GM12878 (cell line): ENCODE data around the gene PTP4A1. TPM values are rescaled to one million over a fixed set of nuclear protein-coding genes. Genes with fewer than 3 reads are reported as not detected.
A peak's percentile ranks its signal among the peaks of the same experiment; 100 is the strongest.

Experiments used
- ATAC-seq: fragments of 200-7000 bp; cut with Tn5 transposase; 3 replicates; pipeline ENCODE4 v1.9.1; 2020; ENCODE audit warnings: mild to moderate bottlenecking, moderate library complexity
- BruUV-seq: library from RNA; stranded (reverse); fragments of 400-500 nt; replicated peaks from 2 replicates; lab custom pipeline; 2021; lab: Mats Ljungman, UMichigan
- CTCF ChIA-PET: fragments of 300-600 bp; sonication (Branson Sonifier 250); formaldehyde crosslinking; extraction: SDS; loops from one replicate; lab custom pipeline; 2021; ENCODE audit warnings: inconsistent platforms; lab: Yijun Ruan, JAX
- POLR2A ChIA-PET: fragments of 350-600 bp; formaldehyde crosslinking; extraction: SDS; loops from one replicate; lab custom pipeline; 2021; ENCODE audit warnings: inconsistent platforms; lab: Charles Lee
- RAD21 ChIA-PET: fragments of 300-600 bp; sonication (Branson Sonifier 250); formaldehyde crosslinking; loops from one replicate; lab custom pipeline; 2023; ENCODE audit warnings: antibody characterized with exemption; ENCODE audit not compliant: unreplicated experiment; lab: Charles Lee
- SMC1A ChIA-PET: fragments of 300-600 bp; sonication (Branson Sonifier 250); formaldehyde crosslinking; loops from one replicate; lab custom pipeline; 2023; ENCODE audit not compliant: unreplicated experiment, uncharacterized antibody; lab: Charles Lee
- DNase-seq: peaks from one replicate; pipeline ENCODE4 v3.0.0-alpha.2; 2011; ENCODE audit warnings: low read depth, low spot score
- FAIRE-seq: peaks from 3 replicates; lab custom pipeline; 2011; peaks lifted over from hg19 to GRCh38; lab: Jason Lieb, UNC
- H2AFZ ChIP-seq: 2 replicates; pipeline ENCODE4 v1.6.0; 2011; ENCODE audit warnings: low read depth, low read length, control low read depth; ENCODE audit not compliant: control insufficient read depth
- H3K27ac ChIP-seq: 2 replicates; pipeline ENCODE4 v1.5.1; 2011; ENCODE audit warnings: control low read depth; ENCODE audit not compliant: control insufficient read depth, insufficient read depth
- H3K27me3 ChIP-seq, 2 experiments: replicated peaks in 1 of 2; 2 replicates each; pipeline versions ENCODE4 v1.6.0 to v1.6.1; 2011; ENCODE audit warnings: low read length in 1 of 2; ENCODE audit not compliant: control insufficient read depth in 2 of 2, insufficient read depth in 2 of 2
- H3K36me3 ChIP-seq, 2 experiments: 2 replicates each; pipeline ENCODE4 v1.5.1; 2011; ENCODE audit warnings: low read length in 1 of 2; ENCODE audit not compliant: control insufficient read depth in 2 of 2, insufficient read depth in 2 of 2
- H3K4me1 ChIP-seq: 2 replicates; pipeline ENCODE4 v1.6.1; 2011; ENCODE audit warnings: mild to moderate bottlenecking, low read length, moderate library complexity, mixed read lengths; ENCODE audit not compliant: control insufficient read depth, insufficient read depth
- H3K4me2 ChIP-seq: 2 replicates; pipeline ENCODE4 v1.6.0; 2011; ENCODE audit warnings: control low read depth; ENCODE audit not compliant: control insufficient read depth, insufficient read depth
- H3K4me3 ChIP-seq: fragments of 200-600 bp; sonication (generic); 2 replicates; pipeline ENCODE4 v1.5.1; 2016
- H3K79me2 ChIP-seq: 2 replicates; pipeline ENCODE4 v1.6.0; 2011; ENCODE audit warnings: low read length; ENCODE audit not compliant: control insufficient read depth, insufficient read depth
- H3K9ac ChIP-seq: 2 replicates; pipeline ENCODE4 v1.8.0; 2011; ENCODE audit warnings: low read length, control low read depth, mixed read lengths; ENCODE audit not compliant: control insufficient read depth, insufficient read depth
- H3K9me3 ChIP-seq: replicated peaks from 3 replicates; pipeline ENCODE4 v1.5.1; 2011; ENCODE audit warnings: mild to moderate bottlenecking, low read length; ENCODE audit not compliant: control insufficient read depth, insufficient read depth
- H4K20me1 ChIP-seq: 2 replicates; pipeline ENCODE4 v1.6.0; 2011; ENCODE audit not compliant: control insufficient read depth, insufficient read depth
- DPF2 ChIP-seq: fragments of 450-650 bp; IDR thresholded peaks from 2 replicates; pipeline ENCODE4 v1.6.1; 2017; ENCODE audit warnings: mild to moderate bottlenecking
- ETV6 ChIP-seq, 2 experiments: fragments of 450-650 bp in 1 of 2; IDR thresholded peaks in 1 of 2; conservative IDR thresholded peaks in 1 of 2; 2 replicates each; pipeline ENCODE4 v1.6.1; 2014; ENCODE audit warnings: antibody characterized with exemption in 1 of 2, borderline replicate concordance in 1 of 2, low read depth in 1 of 2, mild to moderate bottlenecking in 1 of 2, moderate library complexity in 1 of 2
- KAT2A ChIP-seq: conservative IDR thresholded peaks from 2 replicates; pipeline ENCODE4 v1.6.1; 2011; ENCODE audit warnings: low read depth, low read length; ENCODE audit not compliant: control insufficient read depth
- NBN ChIP-seq: fragments of 450-650 bp; IDR thresholded peaks from 2 replicates; pipeline ENCODE4 v1.6.1; 2016
- NFYB ChIP-seq: IDR thresholded peaks from 2 replicates; pipeline ENCODE4 v1.6.1; 2011; ENCODE audit warnings: low read depth, mild to moderate bottlenecking, low read length, improper control_type of control experiment, moderate library complexity; ENCODE audit not compliant: insufficient read depth
- RAD21 ChIP-seq: IDR thresholded peaks from 2 replicates; pipeline ENCODE4 v1.6.1; 2011; ENCODE audit warnings: mild to moderate bottlenecking, low read depth, low read length, moderate library complexity; ENCODE audit not compliant: insufficient read depth
- SMAD1 ChIP-seq: fragments of 450-650 bp; IDR thresholded peaks from 2 replicates; pipeline ENCODE4 v1.6.1; 2018; ENCODE audit warnings: mild to moderate bottlenecking, low read depth; ENCODE audit not compliant: partially characterized antibody
- SREBF1 ChIP-seq: IDR thresholded peaks from 2 replicates; pipeline ENCODE4 v1.6.1; 2012; ENCODE audit warnings: mild to moderate bottlenecking, low read length
- TBL1XR1 ChIP-seq: IDR thresholded peaks from 2 replicates; pipeline ENCODE4 v1.6.1; 2012; ENCODE audit warnings: low read depth, low read length, improper control_type of control experiment
- TCF7 ChIP-seq: IDR thresholded peaks from 2 replicates; pipeline ENCODE4 v1.6.1; 2014; ENCODE audit warnings: antibody characterized with exemption, borderline replicate concordance
- ZBED1 ChIP-seq: IDR thresholded peaks from 2 replicates; pipeline ENCODE4 v1.6.1; 2016; ENCODE audit warnings: borderline replicate concordance
- WGBS: methylation state at CpG from one replicate; pipeline ENCODE4 v1.1.6; 2016; ENCODE audit warnings: low lambda C conversion rate; ENCODE audit not compliant: insufficient replicate concordance, insufficient coverage; ENCODE audit errors: missing lambda C conversion rate; 5-methylcytosine and 5-hydroxymethylcytosine counted together
- in situ Hi-C: fragments of 300-500 bp; cut with MboI; formaldehyde crosslinking; loops from 9 replicates; pipeline ENCODE4 v1.14.3; 2018; ENCODE audit warnings: mixed read lengths
- intact Hi-C: fragments of 100-400 bp; cut with micrococcal nuclease; formaldehyde crosslinking; loops from one replicate; pipeline ENCODE4 v1.14.2; 2022; ENCODE audit not compliant: unreplicated experiment
- polyA plus RNA-seq, 11 experiments: library from polyadenylated mRNA; depleted of rRNA in 4 of 11; unstranded in 6 of 11; stranded (reverse) in 5 of 11; fragments of >200 nt; fragmentation: Nextera tagmentation in 4 of 11; fragmentation: Illumina TruSeq in 1 of 11; extraction: Ambion mirVana in 4 of 11; extraction: Trizol in 1 of 11; gene quantifications; 1 replicate in 1 of 11; 2 replicates in 10 of 11; pipeline versions ENCODE4 v1.2.1 to v1.2.3, GENCODE V29; 2011 to 2016; ENCODE audit warnings: inconsistent platforms in 2 of 11, missing spikeins in 2 of 11, low read depth in 1 of 11
- total RNA-seq, 4 experiments: library from RNA; depleted of rRNA in 3 of 4; stranded (reverse); fragments of >200 nt in 3 of 4; fragmentation: Illumina TruSeq in 1 of 4; extraction: Trizol in 1 of 4; gene quantifications; 2 replicates each; pipeline versions ENCODE4 v1.2.1 to v1.2.3, GENCODE V29; 2013 to 2021
- TF ChIP-seq, protein P1 (sequence below): fragments of 450-650 bp; IDR thresholded peaks from 2 replicates; pipeline ENCODE4 v1.6.1; 2018; ENCODE audit warnings: borderline replicate concordance, mild to moderate bottlenecking; ENCODE audit not compliant: partially characterized antibody
- TF ChIP-seq, protein P2 (sequence below): fragments of 450-650 bp; formaldehyde crosslinking; IDR thresholded peaks from 2 replicates; pipeline ENCODE4 v1.5.0; 2022; ENCODE audit warnings: mild to moderate bottlenecking, missing genetic modification characterization
- TF ChIP-seq, protein P3 (sequence below): IDR thresholded peaks from 2 replicates; pipeline ENCODE4 v1.6.1; 2012; ENCODE audit warnings: low read depth, low read length, improper control_type of control experiment

PTP4A1 gene
- total and polyA plus RNA-seq, 10 of the 15 experiments (the other 5 are each of a cell fraction or from before 2014, with no cell fraction given) = 8.5 to 190 (median 46.4) TPM; not detected in 2

DNA sequence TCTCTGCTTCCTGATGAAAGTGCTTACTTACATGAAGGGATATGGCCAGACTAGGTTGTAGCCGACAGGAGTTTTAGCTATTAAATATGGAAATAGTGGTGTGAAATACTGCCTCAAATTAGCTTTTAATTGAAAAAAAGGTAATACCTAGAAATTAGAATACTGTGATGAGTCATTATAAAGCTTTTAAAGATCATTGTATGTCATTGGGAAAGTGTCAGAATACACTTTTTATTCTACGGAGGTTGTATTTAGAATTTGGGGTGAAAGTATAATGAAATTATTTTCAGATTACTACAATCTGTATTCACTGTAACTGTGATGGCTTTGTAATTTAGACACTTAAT, 2.2 kb downstream of the PTP4A1 start:
- Histone ChIP-seq H3K4me1 (no peaks in the 10 kb centered on the region; the same call in 1 of the 2 replicates), H2AFZ (no peak overlapping the region), H3K27ac (peak overlapping the region; percentile 98; the same call in 1 of the 2 replicates), H3K4me3 (peak overlapping the region; percentile 80), H4K20me1 (no peaks in the 10 kb centered on the region), H3K9me3 (no peaks in the 10 kb centered on the region), H3K9ac (no peak overlapping the region), H3K36me3 (peaks cover 0 to 8% of the 10 kb centered on the region in 2 experiments; a peak in 3 of 4 replicates), H3K27me3 (no peaks in the 10 kb centered on the region), H3K79me2 (peaks cover 56% of the 10 kb centered on the region), H3K4me2 (peak overlapping the region; percentile 12)
- DNase-seq = no peak
- in situ Hi-C loops (loop anchor here (5.0 kb wide), 1 partner anchor 222 kb away; no protein-coding TSS in a partner anchor), intact Hi-C loops (loop anchor here (1.0 to 5.0 kb wide), 3 partner anchors 55 to 267 kb away; no protein-coding TSS in a partner anchor)
- no TSS peak for BruUV-seq
- WGBS = 46% methylated on average over 2 of the region's 2 CpGs
- ChIA-PET CTCF (interaction anchor here (0.7 to 2.5 kb wide), 26 partner anchors 10 to 227 kb away, joined by 3 to 52 read pairs (median 4); no protein-coding TSS in a partner anchor), RAD21 (interaction anchor here (0.8 to 2.6 kb wide), 17 partner anchors 10 to 228 kb away, joined by 3 to 69 read pairs (median 7); no protein-coding TSS in a partner anchor), POLR2A (interaction anchor here (0.6 to 2.1 kb wide), 6 partner anchors 14 to 226 kb away, joined by 3 to 13 read pairs (median 4); no protein-coding TSS in a partner anchor), SMC1A (interaction anchor here (0.7 to 2.3 kb wide), 27 partner anchors 9 to 228 kb away, joined by 3 to 55 read pairs (median 4); no protein-coding TSS in a partner anchor)
- no peak for ATAC-seq
- FAIRE-seq = no peak
- TF ChIP-seq NBN (0 out of 2 replicates have a peak, but pooled peaks have one; percentile 1), ETV6 (conservative IDR thresholded peaks at IDR 0.05 in 1 of 2, IDR thresholded peaks at IDR 0.05 in 1 of 2; ENCODE audit: borderline replicate concordance in 1 of 2, low read depth in 1 of 2) (0 out of 4 replicates have a peak, but pooled peaks of 1 of the 2 experiments have one; percentile 1), KAT2A (no peak), RAD21 (no peak), TBL1XR1 (no peak), SREBF1 (no peak), TCF7 (0 out of 2 replicates have a peak, but pooled peaks have one; percentile 2), SMAD1 (no peak), NFYB (no peak), DPF2 (no peak), ZBED1 (no peak)
- TF ChIP-seq, protein P1, sequence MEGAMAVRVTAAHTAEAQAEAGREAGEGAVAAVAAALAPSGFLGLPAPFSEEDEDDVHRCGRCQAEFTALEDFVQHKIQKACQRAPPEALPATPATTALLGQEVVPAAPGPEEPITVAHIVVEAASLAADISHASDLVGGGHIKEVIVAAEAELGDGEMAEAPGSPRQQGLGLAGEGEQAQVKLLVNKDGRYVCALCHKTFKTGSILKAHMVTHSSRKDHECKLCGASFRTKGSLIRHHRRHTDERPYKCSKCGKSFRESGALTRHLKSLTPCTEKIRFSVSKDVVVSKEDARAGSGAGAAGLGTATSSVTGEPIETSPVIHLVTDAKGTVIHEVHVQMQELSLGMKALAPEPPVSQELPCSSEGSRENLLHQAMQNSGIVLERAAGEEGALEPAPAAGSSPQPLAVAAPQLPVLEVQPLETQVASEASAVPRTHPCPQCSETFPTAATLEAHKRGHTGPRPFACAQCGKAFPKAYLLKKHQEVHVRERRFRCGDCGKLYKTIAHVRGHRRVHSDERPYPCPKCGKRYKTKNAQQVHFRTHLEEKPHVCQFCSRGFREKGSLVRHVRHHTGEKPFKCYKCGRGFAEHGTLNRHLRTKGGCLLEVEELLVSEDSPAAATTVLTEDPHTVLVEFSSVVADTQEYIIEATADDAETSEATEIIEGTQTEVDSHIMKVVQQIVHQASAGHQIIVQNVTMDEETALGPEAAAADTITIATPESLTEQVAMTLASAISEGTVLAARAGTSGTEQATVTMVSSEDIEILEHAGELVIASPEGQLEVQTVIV = no peak
- TF ChIP-seq, protein P2, sequence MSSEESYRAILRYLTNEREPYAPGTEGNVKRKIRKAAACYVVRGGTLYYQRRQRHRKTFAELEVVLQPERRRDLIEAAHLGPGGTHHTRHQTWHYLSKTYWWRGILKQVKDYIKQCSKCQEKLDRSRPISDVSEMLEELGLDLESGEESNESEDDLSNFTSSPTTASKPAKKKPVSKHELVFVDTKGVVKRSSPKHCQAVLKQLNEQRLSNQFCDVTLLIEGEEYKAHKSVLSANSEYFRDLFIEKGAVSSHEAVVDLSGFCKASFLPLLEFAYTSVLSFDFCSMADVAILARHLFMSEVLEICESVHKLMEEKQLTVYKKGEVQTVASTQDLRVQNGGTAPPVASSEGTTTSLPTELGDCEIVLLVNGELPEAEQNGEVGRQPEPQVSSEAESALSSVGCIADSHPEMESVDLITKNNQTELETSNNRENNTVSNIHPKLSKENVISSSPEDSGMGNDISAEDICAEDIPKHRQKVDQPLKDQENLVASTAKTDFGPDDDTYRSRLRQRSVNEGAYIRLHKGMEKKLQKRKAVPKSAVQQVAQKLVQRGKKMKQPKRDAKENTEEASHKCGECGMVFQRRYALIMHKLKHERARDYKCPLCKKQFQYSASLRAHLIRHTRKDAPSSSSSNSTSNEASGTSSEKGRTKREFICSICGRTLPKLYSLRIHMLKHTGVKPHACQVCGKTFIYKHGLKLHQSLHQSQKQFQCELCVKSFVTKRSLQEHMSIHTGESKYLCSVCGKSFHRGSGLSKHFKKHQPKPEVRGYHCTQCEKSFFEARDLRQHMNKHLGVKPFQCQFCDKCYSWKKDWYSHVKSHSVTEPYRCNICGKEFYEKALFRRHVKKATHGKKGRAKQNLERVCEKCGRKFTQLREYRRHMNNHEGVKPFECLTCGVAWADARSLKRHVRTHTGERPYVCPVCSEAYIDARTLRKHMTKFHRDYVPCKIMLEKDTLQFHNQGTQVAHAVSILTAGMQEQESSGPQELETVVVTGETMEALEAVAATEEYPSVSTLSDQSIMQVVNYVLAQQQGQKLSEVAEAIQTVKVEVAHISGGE = no peak
- TF ChIP-seq, protein P3, sequence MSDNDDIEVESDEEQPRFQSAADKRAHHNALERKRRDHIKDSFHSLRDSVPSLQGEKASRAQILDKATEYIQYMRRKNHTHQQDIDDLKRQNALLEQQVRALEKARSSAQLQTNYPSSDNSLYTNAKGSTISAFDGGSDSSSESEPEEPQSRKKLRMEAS = no peak
